ENCODE measurements around the gene ETS1.

DNA sequence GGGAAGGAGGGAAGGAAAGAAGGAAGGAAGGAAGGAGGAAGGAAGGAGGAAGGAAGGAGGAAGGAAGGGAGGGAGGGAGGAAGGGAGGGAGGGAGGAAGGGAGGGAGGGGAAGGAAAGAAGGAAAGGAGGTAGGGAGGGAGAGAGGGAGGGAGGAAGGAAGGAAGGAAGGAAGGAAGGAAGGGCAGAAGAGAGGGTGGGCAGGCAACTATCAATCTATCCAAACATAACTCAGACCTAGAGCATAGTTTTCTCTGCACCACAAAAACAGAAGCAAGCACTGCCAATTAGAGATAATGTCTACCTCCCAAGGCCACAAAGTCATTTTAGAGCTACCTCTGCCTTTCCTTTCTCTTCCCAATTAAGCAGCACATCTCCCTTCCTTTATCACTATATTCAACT is 109.1 kb downstream of the ETS1 start:
- TF ChIP-seq, protein P1, sequence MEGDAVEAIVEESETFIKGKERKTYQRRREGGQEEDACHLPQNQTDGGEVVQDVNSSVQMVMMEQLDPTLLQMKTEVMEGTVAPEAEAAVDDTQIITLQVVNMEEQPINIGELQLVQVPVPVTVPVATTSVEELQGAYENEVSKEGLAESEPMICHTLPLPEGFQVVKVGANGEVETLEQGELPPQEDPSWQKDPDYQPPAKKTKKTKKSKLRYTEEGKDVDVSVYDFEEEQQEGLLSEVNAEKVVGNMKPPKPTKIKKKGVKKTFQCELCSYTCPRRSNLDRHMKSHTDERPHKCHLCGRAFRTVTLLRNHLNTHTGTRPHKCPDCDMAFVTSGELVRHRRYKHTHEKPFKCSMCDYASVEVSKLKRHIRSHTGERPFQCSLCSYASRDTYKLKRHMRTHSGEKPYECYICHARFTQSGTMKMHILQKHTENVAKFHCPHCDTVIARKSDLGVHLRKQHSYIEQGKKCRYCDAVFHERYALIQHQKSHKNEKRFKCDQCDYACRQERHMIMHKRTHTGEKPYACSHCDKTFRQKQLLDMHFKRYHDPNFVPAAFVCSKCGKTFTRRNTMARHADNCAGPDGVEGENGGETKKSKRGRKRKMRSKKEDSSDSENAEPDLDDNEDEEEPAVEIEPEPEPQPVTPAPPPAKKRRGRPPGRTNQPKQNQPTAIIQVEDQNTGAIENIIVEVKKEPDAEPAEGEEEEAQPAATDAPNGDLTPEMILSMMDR (IDR thresholded peaks at IDR 0.05; ENCODE audit: low read length) = no peak
- no peak for TF ChIP-seq EZH2 (IDR thresholded peaks at IDR 0.05; ENCODE audit: borderline replicate concordance, low read length)

Measured in OCI-LY1 (cell line).